ENCODE data around the gene KRT28. TPM values are rescaled to one million over a fixed set of nuclear protein-coding genes. Genes with fewer than 3 reads are reported as not detected.
A peak's percentile ranks its signal among the peaks of the same experiment; 100 is the strongest.

KRT28 gene
- total RNA-seq, 1 donor from 2014 or later = not detected

DNA sequence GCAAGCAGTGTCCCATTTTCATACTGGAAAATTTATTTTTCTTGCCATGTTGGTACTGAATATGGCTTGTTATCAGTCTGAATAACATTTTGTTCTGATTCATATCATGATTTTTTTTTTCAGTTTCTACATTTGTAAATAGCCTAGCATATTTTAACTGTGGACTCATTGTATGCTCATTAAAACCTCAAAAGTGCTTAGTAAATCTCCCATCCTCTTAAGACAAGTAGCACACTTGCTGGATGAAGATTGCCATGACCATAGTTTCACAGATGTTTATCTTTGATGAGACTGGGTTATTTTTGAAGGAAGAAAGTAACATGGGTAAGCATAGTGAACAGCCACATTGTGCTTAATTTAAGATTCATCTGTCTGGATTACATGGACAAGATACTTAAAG is 21.8 kb upstream of the KRT28 start:
- no peak for ATAC-seq
- H3K4me3 ChIP-seq = no peak overlapping the region

GRCh38 chr17:40820228-40820838 is 20.6 kb upstream of the KRT28 start:
- DNase-seq (no peak), ATAC-seq (no peak)
- Histone ChIP-seq H3K4me1 (no peaks in the 10 kb centered on the region), H3K9me3 (no peaks in the 10 kb centered on the region), H3K4me3 (no peak overlapping the region), H3K27ac (no peak overlapping the region), H3K27me3 (no peaks in the 10 kb centered on the region), H3K36me3 (no peaks in the 10 kb centered on the region)
- TF ChIP-seq, protein P1, sequence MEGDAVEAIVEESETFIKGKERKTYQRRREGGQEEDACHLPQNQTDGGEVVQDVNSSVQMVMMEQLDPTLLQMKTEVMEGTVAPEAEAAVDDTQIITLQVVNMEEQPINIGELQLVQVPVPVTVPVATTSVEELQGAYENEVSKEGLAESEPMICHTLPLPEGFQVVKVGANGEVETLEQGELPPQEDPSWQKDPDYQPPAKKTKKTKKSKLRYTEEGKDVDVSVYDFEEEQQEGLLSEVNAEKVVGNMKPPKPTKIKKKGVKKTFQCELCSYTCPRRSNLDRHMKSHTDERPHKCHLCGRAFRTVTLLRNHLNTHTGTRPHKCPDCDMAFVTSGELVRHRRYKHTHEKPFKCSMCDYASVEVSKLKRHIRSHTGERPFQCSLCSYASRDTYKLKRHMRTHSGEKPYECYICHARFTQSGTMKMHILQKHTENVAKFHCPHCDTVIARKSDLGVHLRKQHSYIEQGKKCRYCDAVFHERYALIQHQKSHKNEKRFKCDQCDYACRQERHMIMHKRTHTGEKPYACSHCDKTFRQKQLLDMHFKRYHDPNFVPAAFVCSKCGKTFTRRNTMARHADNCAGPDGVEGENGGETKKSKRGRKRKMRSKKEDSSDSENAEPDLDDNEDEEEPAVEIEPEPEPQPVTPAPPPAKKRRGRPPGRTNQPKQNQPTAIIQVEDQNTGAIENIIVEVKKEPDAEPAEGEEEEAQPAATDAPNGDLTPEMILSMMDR (IDR thresholded peaks at IDR 0.05) = no peak
- intact Hi-C loops (cut with DNase I) = no loop called here

More for the DNA sequence above, 21.8 kb upstream of the KRT28 start:
- no peaks in the 10 kb centered on the region for H3K27me3 ChIP-seq
- no peaks in the 10 kb centered on the region for H3K9me3 ChIP-seq
- DNase-seq = no peak
- H3K27ac ChIP-seq = no peak overlapping the region
- TF ChIP-seq, protein P1 (IDR thresholded peaks at IDR 0.05) = no peak
- H3K4me1 ChIP-seq = no peaks in the 10 kb centered on the region
- no peaks in the 10 kb centered on the region for H3K36me3 ChIP-seq
- intact Hi-C loops (cut with DNase I) = no loop called here

- Histone ChIP-seq H3K27ac (peak overlapping the region; percentile 70), H3K9me3 (no peaks in the 10 kb centered on the region), H3K4me3 (peak overlapping the region; percentile 66), H3K36me3 (no peaks in the 10 kb centered on the region), H3K27me3 (no peaks in the 10 kb centered on the region), H3K4me1 (no peaks in the 10 kb centered on the region)
- intact Hi-C loops (cut with DNase I) = no loop called here
- ATAC-seq (no peak), DNase-seq (no peak)
- TF ChIP-seq, protein P1 (IDR thresholded peaks at IDR 0.05) = no peak
These were observed 19.9 kb upstream of the KRT28 start for GRCh38 chr17:40819528-40820125.

DNA sequence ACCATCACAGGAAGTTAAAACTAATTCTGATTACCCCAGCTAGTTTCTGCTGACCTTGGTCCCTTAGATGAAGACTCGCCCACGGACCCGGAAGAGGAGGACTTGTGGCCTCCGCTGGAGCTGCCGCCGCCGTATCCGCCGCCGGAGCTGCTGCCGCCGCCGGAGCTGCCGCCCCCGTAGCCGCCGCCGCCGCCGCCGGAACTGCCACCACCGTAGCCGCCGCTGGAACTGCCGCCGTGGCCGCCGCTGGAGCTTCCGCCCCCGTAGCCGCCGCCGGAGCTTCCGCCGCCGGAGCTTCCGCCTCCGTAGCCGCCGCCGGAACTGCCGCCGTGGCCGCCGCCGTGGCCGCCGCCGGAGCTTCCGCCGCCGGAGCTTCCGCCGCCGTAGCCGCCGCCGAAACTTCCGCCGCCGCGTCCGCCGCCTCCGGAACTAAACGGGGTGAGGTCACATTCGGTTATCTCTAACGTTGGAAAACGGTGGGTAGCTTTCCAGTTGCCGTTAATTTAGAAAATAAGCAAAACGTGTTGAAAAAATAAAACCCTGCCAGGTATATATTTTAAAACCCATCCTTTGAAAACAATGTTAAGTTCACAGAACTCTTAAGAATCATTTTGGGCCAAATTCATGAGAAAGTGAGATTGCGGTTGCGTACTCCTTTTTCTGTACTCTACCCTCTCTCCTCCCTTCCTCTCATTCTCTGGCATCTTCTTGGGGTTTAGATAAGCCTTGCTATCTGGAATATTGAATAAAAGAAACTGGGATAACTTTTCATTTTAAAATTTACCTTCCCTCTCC is 19.2 kb upstream of the KRT28 start:
- Histone ChIP-seq H3K27me3 (no peaks in the 10 kb centered on the region), H3K4me1 (no peaks in the 10 kb centered on the region), H3K4me3 (peak overlapping the region; percentile 66), H3K27ac (peak overlapping the region; percentile 85), H3K9me3 (no peaks in the 10 kb centered on the region), H3K36me3 (no peaks in the 10 kb centered on the region)
- ATAC-seq = peak; percentile 97
- intact Hi-C loops (cut with DNase I) = no loop called here
- TF ChIP-seq, protein P1 (IDR thresholded peaks at IDR 0.05) = no peak
- peak; percentile 91 for DNase-seq

DNA sequence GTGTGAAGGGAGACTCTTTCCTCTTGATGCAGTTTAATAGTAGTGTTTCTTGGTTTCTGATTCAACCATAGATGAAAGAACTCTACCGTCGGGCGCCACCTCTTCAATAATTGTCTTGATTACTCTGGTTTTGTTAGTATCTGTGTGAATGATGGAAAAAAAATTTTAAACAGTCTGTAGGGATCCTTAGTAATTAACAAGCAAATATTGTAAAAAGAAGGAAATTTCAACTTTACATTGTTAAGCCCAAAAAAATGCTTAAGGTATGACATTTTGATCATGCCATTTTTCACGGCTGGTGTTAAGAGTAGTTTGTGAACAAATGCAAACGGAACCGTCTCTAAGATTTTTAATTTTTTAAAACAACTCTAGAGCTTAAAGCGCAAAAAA is 18.6 kb upstream of the KRT28 start:
- Histone ChIP-seq H3K27me3 (no peaks in the 10 kb centered on the region), H3K4me1 (no peaks in the 10 kb centered on the region), H3K4me3 (peak overlapping the region; percentile 66), H3K9me3 (no peaks in the 10 kb centered on the region), H3K27ac (peak overlapping the region; percentile 85), H3K36me3 (no peaks in the 10 kb centered on the region)
- TF ChIP-seq, protein P1 (IDR thresholded peaks at IDR 0.05) = no peak
- intact Hi-C loops (cut with DNase I) = no loop called here
- ATAC-seq (no peak), DNase-seq (no peak)
